GM13977 (cell line): ENCODE data around the gene USP22.

ENCODE experiments used
- DNase-seq: peaks from one replicate; pipeline ENCODE4 v3.0.0; 2012; ENCODE audit warnings: low spot score
- in situ Hi-C: fragments of 300-500 bp; cut with MboI; formaldehyde crosslinking; loops from one replicate; pipeline ENCODE4 v1.12.0; 2022; ENCODE audit warnings: low sequenced_read_pairs, low pct_unique_long_range_greater_than_20kb, mixed read lengths, inconsistent platforms; ENCODE audit not compliant: unreplicated experiment
- TF ChIP-seq, protein P1 (sequence below): IDR thresholded peaks from 2 replicates; pipeline ENCODE4 v1.5.1; 2012; ENCODE audit warnings: mild to moderate bottlenecking, control low read depth; ENCODE audit not compliant: insufficient read depth; ENCODE audit errors: extremely low read depth, missing control alignments

The USP22 gene

DNA sequence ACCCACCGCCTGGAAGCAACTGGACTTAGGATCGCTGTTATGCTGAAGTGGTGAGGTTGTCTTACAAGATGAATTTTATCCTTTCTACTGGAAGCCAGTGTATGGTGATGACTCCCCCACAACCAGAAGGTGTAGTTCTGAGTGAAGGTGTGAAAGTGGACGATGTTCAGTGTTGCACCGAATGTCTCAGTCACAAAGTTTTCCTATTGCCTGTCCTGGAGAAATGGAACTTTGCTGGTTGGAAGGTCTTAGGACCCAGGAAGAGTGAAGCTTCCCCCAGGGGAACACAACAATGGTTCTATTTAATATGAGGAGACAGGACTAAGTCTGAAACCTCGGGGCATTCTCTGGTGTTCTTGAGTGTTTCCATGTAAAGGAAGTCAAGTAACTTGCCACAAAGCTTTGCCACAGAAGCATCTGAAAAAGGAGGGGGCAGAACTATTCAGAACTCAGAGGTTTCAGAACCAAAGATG, 44.2 kb downstream of the USP22 start:
- no peak for DNase-seq
- in situ Hi-C loops: no loop called here
- TF ChIP-seq, protein P1, sequence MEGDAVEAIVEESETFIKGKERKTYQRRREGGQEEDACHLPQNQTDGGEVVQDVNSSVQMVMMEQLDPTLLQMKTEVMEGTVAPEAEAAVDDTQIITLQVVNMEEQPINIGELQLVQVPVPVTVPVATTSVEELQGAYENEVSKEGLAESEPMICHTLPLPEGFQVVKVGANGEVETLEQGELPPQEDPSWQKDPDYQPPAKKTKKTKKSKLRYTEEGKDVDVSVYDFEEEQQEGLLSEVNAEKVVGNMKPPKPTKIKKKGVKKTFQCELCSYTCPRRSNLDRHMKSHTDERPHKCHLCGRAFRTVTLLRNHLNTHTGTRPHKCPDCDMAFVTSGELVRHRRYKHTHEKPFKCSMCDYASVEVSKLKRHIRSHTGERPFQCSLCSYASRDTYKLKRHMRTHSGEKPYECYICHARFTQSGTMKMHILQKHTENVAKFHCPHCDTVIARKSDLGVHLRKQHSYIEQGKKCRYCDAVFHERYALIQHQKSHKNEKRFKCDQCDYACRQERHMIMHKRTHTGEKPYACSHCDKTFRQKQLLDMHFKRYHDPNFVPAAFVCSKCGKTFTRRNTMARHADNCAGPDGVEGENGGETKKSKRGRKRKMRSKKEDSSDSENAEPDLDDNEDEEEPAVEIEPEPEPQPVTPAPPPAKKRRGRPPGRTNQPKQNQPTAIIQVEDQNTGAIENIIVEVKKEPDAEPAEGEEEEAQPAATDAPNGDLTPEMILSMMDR: no peak

DNA sequence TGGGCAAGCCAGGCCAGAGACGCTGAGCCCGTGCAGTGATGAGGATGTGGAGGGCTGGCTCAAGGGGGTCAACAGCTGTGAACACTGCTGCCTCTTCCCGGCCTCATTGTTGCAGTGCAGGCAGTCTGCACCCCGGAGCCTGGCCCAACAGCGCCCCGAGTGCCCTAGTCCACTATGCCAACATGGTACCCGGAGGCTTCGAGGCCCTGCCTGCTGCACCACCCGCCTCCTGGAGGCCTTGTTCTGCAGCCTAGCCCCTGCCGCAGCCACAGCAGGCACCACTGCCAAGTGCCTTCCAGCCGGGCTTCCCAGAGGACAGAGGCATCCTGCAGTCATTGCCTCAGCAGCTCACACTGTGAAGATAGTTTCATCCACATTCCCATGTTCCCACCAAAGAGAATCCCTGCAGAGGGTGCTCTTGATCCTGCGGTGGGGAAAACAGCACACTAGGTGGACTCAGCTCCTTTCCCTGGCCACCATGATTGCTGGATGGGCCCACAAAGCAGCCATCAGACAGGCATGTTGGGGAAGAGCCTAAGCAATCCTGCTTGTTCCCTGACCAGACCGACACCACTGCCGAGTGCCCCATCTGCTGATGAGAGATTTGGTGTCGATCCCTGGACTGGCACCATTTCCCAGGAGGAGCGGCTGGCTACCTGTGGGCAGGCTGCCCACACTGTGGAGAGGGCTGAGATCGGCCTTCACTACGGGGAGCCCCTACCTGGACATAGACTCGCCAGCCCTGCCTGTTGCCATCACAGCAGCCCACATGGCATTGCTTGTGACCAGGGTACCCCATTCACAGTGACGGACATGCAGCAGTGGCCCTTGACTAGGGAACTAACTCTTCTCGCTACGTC, 44.9 kb downstream of the USP22 start:
- no peak for DNase-seq
- in situ Hi-C loops: no loop called here
- TF ChIP-seq, protein P1: no peak

DNA sequence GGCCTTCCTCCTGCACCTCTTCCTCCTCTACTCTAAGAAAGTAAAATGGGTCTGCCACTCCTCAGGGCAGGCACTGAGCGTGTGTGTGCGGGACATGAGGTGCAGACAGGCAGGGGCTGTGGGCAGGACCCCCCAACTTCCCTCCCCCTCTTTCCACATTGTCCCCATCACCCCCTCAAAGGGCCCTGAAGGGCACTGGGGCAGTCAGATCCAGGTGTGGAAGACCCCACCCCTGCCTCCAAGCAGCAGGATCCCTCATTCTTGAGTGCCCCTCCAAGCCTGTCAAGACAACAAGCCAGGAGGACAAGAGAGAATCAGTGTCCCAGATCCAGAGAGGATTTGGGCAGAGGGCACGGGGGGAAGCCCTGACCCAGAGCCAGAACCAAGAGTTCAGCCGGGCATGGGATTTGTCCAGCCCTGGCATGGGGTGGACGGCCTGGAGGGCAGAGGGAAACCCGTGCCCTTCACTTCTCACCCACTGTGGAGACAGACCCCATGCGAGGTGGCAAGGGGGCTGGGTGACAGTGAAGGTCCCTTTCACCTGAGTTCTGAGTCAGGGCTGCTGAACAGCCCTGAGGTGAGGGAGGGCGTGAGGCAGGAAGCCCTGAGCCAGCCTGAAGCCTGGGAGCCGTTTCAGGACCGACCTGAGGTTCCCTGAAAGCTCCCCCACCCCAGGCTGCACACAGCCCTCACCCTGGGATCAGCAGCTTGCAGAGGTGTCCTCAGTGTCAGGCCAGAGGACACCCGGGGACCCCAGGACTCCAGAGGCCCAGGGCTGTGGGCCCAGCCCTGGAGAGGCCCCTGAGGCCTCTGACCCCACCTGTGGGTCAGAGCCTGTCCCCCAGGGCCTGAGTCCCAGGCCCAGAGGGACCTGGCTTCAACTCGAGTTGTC, 45.8 kb downstream of the USP22 start:
- in situ Hi-C loops: no loop called here
- DNase-seq: no peak

GRCh38 chr17:20995873-20996723, 46.7 kb downstream of the USP22 start:
- TF ChIP-seq, protein P1: no peak
- in situ Hi-C loops: no loop called here

More for the DNA sequence above, 45.8 kb downstream of the USP22 start:
- TF ChIP-seq, protein P1: no peak

GRCh38 chr17:20995164-20995872, 47.5 kb downstream of the USP22 start:
- no peak for DNase-seq
- TF ChIP-seq, protein P1: no peak
- in situ Hi-C loops: no loop called here

More at GRCh38 chr17:20995873-20996723, 46.7 kb downstream of the USP22 start:
- no peak for DNase-seq
